A549 treated with RU486 at 1 μM for 4 hours (cell line): ENCODE results near the gene YDJC. TPM values are rescaled to one million over a fixed set of nuclear protein-coding genes. Genes with fewer than 3 reads are reported as not detected.

ENCODE experiments used
- total RNA-seq: library from RNA; stranded (reverse); fragments of 200-300 nt; extraction: Qiagen RNA extraction; gene quantifications from 5 replicates; pipeline ENCODE4 v1.2.3, GENCODE V29; 2022; ENCODE audit warnings: low read depth

The YDJC gene, protein sequence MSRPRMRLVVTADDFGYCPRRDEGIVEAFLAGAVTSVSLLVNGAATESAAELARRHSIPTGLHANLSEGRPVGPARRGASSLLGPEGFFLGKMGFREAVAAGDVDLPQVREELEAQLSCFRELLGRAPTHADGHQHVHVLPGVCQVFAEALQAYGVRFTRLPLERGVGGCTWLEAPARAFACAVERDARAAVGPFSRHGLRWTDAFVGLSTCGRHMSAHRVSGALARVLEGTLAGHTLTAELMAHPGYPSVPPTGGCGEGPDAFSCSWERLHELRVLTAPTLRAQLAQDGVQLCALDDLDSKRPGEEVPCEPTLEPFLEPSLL
- 34.4 to 65.5 TPM (median 52.7 TPM) in 5 replicates for total RNA-seq

GRCh38 chr22:21629255-21630149, at the start of gene YDJC:
YDJC (minus strand) TSS chr22:21630022; CDS start chr22:21630014, 8 bp downstream.

GRCh38 chr22:21641789-21642583, 12.2 kb upstream of the YDJC start, which contains the start of gene SDF2L1:
SDF2L1 (plus strand) TSS chr22:21642302; CDS start chr22:21642337, 35 bp downstream.

DNA sequence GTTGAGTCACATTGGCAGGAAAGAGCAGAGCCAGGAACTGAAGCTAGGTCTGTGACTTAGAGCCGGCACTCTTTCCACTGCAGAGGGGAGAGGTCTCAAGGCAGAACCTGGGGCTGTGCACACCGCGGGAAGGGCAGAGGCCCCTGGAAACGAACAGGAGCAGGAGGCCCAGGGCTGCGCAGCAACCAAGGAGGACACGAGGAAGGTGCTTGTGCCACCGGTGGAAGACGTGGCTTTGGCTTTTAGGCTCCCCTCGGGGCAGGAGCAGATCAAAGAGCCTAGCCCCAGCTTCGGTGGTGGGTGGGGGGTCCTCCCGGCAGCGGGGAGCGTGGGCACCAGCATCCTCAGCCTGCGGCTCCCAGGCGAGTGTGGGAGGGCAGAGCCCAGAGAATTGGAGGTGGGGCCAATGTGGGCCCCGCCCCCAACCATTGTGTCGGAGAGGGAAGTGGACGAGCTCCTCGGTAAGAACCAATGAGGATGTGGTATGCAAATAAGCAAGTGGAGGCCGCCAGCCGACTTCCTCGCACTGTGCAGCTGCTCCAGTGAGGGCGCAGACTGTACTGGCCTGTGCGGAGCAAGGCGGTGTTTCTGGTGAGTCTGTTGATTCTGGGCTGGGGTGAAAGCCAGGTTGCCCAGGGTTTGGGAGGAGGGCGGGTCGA, 2.5 kb upstream of the YDJC start, which contains the start of gene CCDC116:
Gene CCDC116 (plus strand): TSS at position 524 of the 659 bp plus-strand sequence. CDS start 422 bp downstream, outside the sequence.

Other genes with a start within 250 kb of the YDJC start
- gene RIMBP3B, start 246.3 kb downstream of the YDJC start, total RNA-seq, result 0.30 to 0.67 TPM (median 0.46 TPM) in 5 replicates
- 2.5 to 3.8 TPM (median 3.1 TPM) in 5 replicates for gene HIC2, start 212.7 kb downstream of the YDJC start, total RNA-seq
- gene TMEM191C, start 162.6 kb downstream of the YDJC start, total RNA-seq, result 0.84 to 1.3 TPM (median 1.1 TPM) in 5 replicates
- 0.05 to 0.29 TPM (median 0.24 TPM) in 4 of 5 replicates, not detected in the other for gene RIMBP3C, start 78.6 kb downstream of the YDJC start, total RNA-seq
- 61.7 to 78.6 TPM (median 65.7 TPM) in 5 replicates for gene UBE2L3, start 62.3 kb downstream of the YDJC start, total RNA-seq
- gene CCDC116, start 2.7 kb upstream of the YDJC start, total RNA-seq, result 0.06 to 0.12 TPM (median 0.10 TPM) in 3 of 5 replicates, not detected in the others
- 36.4 to 64.1 TPM (median 56.3 TPM) in 5 replicates for gene SDF2L1, start 12.3 kb upstream of the YDJC start, total RNA-seq
- 17.5 to 23.6 TPM (median 20.2 TPM) in 5 replicates for gene PPIL2, start 36.0 kb upstream of the YDJC start, total RNA-seq
- gene YPEL1, start 105.8 kb upstream of the YDJC start, total RNA-seq, result 0.18 to 0.31 TPM (median 0.26 TPM) in 5 replicates
- gene MAPK1, start 237.6 kb upstream of the YDJC start, total RNA-seq, result 43.6 to 70.9 TPM (median 55.5 TPM) in 5 replicates